Prostate gland (tissue), 2 donors: ENCODE results near the gene CADPS.

Experiments
- CTCF ChIP-seq, 4 experiments: fragments of 200-600 bp in 2 of 4; fragments of 450-650 bp in 2 of 4; sonication (generic) in 2 of 4; IDR thresholded peaks; 1 replicate in 3 of 4; 2 replicates in 1 of 4; pipeline ENCODE4 v1.5.1; 2016 to 2019; ENCODE audit warnings: antibody characterized with exemption in 4 of 4, mild to moderate bottlenecking in 2 of 4, moderate library complexity in 2 of 4
- POLR2A ChIP-seq: fragments of 450-650 bp; IDR thresholded peaks from one replicate; pipeline ENCODE4 v1.6.1; 2016; ENCODE audit warnings: antibody characterized with exemption, mild to moderate bottlenecking
- POLR2AphosphoS5 ChIP-seq: sonication (generic); formaldehyde crosslinking; IDR thresholded peaks from one replicate; pipeline ENCODE4 v1.6.1; 2017; ENCODE audit warnings: antibody characterized with exemption

GRCh38 chr3:62735510-62735909 is 139.7 kb downstream of the CADPS start:
- no peak for TF ChIP-seq CTCF (IDR thresholded peaks at IDR 0.05)
- no peak for TF ChIP-seq POLR2A
- no peak for TF ChIP-seq POLR2AphosphoS5
